PC-3 (cell line): Measurements from ENCODE around the gene CREBRF.

Experiments used
- EZH2 ChIP-seq: fragments of 300-600 bp; sonication (generic); IDR thresholded peaks from one replicate; pipeline ENCODE4 v1.6.1; 2017; ENCODE audit warnings: antibody characterized with exemption, mild to moderate bottlenecking, low read length; ENCODE audit not compliant: unreplicated experiment
- TF ChIP-seq, protein P1 (sequence below): fragments of 300-600 bp; sonication (generic); conservative IDR thresholded peaks from 2 replicates; pipeline ENCODE4 v1.5.1; 2017; ENCODE audit warnings: antibody characterized with exemption, low read depth, mild to moderate bottlenecking, low read length

DNA sequence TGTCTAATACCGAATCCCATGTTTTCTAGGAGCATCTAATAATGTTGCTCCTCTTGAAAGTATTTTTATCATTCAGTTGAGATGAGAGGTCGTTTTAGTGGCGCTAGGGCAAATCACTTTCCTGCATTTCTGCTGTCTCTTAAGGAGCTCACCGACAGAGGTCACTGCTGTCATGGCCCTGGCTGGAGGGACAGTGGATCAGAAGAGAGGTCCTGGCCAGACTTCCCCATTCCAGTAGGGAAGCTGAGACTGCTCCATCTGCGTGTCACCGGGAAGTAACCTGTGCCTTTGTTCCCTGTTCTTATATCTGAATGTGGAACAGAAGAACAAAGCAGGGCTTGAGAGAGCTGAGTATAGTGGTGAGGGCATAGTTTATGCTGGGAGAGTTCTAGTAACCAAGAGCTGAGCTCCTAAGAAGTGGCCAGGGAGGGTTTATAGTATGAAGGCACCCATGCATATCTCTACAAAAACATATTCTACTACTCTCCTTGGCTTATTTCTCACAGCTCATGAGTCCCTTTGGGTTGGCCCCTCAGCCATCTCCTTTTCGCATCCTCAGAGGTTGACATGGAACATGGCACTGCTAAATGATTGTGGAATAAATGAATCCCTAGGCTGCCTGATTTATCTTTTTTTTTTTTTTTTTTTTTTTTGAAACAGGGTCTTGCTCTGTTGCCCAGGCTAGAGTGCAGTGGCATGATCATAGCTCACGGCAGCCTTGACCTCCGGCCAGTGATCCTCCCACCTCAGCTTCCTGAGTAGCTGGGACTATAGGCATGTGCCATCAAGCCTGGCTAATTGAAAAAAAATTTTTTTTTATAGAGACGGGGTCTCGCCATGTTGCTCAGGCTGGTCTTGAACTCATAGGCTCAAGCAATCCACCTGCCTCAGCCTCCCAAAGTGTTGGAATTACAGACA, 45.3 kb upstream of the CREBRF start:
- TF ChIP-seq, protein P1, sequence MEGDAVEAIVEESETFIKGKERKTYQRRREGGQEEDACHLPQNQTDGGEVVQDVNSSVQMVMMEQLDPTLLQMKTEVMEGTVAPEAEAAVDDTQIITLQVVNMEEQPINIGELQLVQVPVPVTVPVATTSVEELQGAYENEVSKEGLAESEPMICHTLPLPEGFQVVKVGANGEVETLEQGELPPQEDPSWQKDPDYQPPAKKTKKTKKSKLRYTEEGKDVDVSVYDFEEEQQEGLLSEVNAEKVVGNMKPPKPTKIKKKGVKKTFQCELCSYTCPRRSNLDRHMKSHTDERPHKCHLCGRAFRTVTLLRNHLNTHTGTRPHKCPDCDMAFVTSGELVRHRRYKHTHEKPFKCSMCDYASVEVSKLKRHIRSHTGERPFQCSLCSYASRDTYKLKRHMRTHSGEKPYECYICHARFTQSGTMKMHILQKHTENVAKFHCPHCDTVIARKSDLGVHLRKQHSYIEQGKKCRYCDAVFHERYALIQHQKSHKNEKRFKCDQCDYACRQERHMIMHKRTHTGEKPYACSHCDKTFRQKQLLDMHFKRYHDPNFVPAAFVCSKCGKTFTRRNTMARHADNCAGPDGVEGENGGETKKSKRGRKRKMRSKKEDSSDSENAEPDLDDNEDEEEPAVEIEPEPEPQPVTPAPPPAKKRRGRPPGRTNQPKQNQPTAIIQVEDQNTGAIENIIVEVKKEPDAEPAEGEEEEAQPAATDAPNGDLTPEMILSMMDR, result no peak
- TF ChIP-seq EZH2, result no peak
